GM13976 (cell line): ENCODE measurements around the gene STX5.

Experiments used
- DNase-seq: peaks from one replicate; pipeline ENCODE4 v3.0.0; 2012; ENCODE audit warnings: low spot score
- CTCF ChIP-seq: IDR thresholded peaks from 2 replicates; pipeline ENCODE4 v1.5.1; 2012; ENCODE audit warnings: borderline replicate concordance, mild to moderate bottlenecking; ENCODE audit not compliant: insufficient read depth; ENCODE audit errors: extremely low read depth, missing control alignments, control extremely low read depth
- in situ Hi-C: fragments of 300-500 bp; cut with MboI; formaldehyde crosslinking; loops from one replicate; pipeline ENCODE4 v1.12.0; 2022; ENCODE audit warnings: low sequenced_read_pairs, mixed read lengths, inconsistent platforms; ENCODE audit not compliant: unreplicated experiment

STX5 gene

GRCh38 chr11:62757846-62758788 is 73.7 kb downstream of the STX5 start:
- DNase-seq, result no peak
- in situ Hi-C loops, result no loop called here
- no peak for TF ChIP-seq CTCF
